ENCODE results near the gene FAM161B.
"Not testable (repeated sequence)": the region's sequence is repeated elsewhere in the genome, so short reads cannot be mapped to it uniquely, and the experiment has no call there.

Gene FAM161B

GRCh38 chr14:73943083-73943482 lies 6.8 kb downstream of the FAM161B start:
- no peak for DNase-seq (ENCODE audit: low read depth)

- no peak for DNase-seq (ENCODE audit: low read depth)
Observed at GRCh38 chr14:73942180-73942579, 7.7 kb downstream of the FAM161B start.

- no peak for DNase-seq (ENCODE audit: low read depth)
Observed at GRCh38 chr14:73937012-73937411, 12.9 kb downstream of the FAM161B start.

DNA sequence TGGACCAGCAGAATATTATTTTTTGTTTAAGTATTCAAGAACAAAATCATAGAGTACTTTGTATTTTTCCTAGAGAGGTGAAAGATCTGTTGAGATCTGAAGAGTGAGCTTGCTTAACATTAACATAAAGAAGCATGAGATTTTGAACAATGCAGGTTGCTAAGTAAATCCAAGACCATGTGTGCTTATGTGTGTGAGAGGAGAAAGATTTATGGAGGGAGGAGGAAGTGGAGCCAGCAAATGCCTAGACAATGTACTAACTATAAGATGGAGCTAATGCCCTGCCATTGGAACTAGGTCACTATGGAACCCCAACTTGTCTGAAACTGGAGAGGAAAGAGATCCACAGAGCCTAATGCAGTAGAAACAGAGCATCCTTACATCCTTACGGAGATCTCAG lies 13.3 kb downstream of the FAM161B start:
- DNase-seq (ENCODE audit: low read depth) = no peak

DNA sequence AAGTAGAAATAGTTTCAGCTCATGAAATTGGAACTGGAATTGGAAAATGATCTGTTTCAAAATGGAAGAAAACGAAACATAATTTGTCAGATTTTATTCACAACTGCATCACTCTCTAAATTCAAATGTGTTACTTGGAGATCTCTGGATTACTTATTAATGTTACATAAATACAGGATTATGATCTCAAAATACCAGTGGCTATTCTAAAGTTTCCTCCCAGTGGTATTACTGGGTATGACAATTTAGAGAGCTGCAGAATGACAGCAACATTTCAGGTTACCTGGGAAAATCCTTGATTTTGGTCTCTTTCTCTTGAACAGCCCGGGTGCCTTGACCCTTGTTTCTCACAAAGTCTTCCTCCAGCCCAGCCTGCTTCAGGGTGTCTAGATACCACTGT lies 14.2 kb downstream of the FAM161B start:
- DNase-seq (ENCODE audit: low read depth) = no peak

- DNase-seq (ENCODE audit: low read depth) = no peak
Observed at GRCh38 chr14:73924337-73924736, 25.6 kb downstream of the FAM161B start.

GRCh38 chr14:73919457-73919856 lies 30.4 kb downstream of the FAM161B start:
- not testable (repeated sequence) for DNase-seq (ENCODE audit: low read depth)

GRCh38 chr14:73916324-73916723 lies 33.6 kb downstream of the FAM161B start:
- DNase-seq (ENCODE audit: low read depth) = no peak

- DNase-seq (ENCODE audit: low read depth) = no peak
Observed at GRCh38 chr14:73913256-73913655, 36.6 kb downstream of the FAM161B start.

- DNase-seq (ENCODE audit: low read depth) = no peak
Observed at GRCh38 chr14:73909681-73910080, 40.2 kb downstream of the FAM161B start.

DNA sequence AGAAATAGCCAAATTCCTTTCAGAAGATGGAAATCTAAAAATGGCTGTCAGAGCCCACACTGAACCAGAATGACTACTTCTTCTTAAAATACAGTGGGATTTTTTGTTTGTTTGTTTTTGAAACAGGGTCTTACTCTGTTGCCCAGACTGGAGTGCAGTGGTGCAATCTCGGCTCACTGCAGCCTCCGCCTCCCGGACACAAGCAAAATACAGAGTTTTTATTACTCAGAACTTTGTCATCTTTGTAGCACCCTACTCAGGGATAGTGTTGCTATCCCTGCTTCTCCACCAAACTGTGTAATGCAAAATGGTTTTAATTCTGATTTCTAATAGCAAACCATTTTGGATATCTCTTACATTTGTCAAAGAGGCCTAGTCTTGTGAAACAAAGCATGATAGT lies 46.9 kb downstream of the FAM161B start:
- DNase-seq (ENCODE audit: low read depth) = no peak

GRCh38 chr14:73896521-73896920 lies 53.4 kb downstream of the FAM161B start:
- DNase-seq (ENCODE audit: low read depth) = no peak

DNA sequence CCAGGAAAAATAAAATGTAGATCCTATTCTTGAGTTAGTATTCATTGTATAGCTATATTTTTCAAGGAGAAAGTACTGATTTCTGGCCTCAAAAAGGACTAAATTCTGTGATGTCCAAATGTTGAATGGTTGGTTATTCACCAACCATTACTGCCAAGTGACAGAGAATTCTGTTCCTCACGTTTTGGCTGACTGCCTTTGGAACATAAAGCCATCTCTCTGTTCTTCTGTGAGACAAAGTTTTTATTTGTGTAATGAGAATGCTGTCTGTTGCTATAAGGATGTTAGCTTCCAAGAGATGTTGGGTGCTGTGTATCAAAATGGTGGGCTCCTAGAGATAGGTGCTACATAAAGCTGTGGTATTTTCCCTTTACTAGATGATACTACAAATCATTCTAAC lies 54.0 kb downstream of the FAM161B start:
- no peak for DNase-seq (ENCODE audit: low read depth)

DNA sequence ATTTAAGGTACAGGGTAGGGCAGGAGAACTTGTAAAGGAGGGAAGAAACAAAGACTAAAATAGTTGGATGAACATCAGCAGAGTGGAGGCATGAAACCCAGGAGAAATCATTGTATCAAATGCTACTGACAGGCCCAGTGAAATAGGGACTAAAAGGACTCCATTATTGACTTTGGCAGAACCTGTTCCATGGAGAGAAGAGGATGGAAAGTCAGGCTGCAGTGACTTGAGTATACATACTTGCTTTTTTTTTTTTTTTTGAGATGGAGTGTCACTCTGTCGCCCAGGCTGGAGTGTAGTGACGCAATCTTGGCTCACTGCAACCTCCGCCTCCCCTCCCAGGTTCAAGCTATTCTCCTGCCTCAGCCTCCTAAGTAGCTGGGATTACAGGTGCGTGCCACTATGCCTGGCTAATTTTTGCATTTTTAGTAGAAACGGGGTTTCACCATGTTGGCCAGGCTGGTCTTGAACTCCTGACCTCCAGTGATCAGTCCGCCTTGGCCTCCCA lies 55.7 kb downstream of the FAM161B start:
- DNase-seq (ENCODE audit: low read depth) = not testable (repeated sequence)

- DNase-seq (ENCODE audit: low read depth) = no peak
Observed at GRCh38 chr14:73889376-73889775, 60.5 kb downstream of the FAM161B start.

DNA sequence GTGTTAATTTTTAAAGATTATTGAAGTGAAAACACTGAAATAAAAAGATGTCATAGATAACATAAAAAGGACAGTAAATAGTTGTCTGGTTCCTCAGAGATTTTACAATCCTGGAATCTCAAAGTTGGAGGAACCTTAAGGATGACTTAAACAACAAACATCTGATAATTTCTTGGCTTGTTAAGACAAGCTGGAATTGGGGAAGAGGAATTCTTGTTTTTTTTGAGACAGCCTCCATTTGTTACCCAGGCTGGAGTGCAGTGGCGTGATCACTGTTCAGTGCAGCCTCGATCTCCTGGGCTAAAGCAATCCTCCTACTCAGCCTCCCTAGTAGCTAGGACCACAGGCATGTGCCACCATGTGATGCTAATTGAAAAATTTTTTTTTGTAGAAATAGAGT lies 60.9 kb downstream of the FAM161B start:
- DNase-seq (ENCODE audit: low read depth) = no peak

DNA sequence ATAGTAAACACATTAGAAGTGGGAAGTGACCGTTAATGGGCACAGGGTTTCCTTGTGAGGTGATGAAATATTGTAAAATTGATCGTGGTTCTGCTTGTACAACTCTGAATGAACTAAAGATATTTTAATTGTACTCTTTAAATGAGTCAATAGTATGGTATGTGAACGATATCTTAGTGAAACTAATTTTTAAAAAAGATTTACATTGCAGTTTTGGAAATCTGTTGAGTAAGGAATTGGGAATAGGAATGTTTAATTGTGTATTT lies 61.5 kb downstream of the FAM161B start:
- DNase-seq (ENCODE audit: low read depth) = no peak

- no peak for DNase-seq (ENCODE audit: low read depth)
Observed at GRCh38 chr14:73887694-73888459, 62.0 kb downstream of the FAM161B start.

- no peak for DNase-seq (ENCODE audit: low read depth)
Observed at GRCh38 chr14:73887318-73887616, 62.6 kb downstream of the FAM161B start.

- DNase-seq (ENCODE audit: low read depth) = peak; percentile 86
Observed at GRCh38 chr14:73886449-73887317, 63.2 kb downstream of the FAM161B start, which contains the start of gene ZNF410. Gene ZNF410, plus strand, starts transcription at chr14:73886859. Its CDS starts 5,317 bp downstream, at chr14:73892176.

GRCh38 chr14:73884438-73885190 lies 65.3 kb downstream of the FAM161B start:
- no peak for DNase-seq (ENCODE audit: low read depth)
